HG03469 (cell line): ENCODE measurements around the gene DCTD.
"Not testable (repeated sequence)": the region's sequence is repeated elsewhere in the genome, so short reads cannot be mapped to it uniquely, and the experiment has no call there.

Source experiments
- ATAC-seq: cut with Tn5 transposase; IDR thresholded peaks from one replicate; pipeline ENCODE4 v1.9.1; 2021; ENCODE audit warnings: mild to moderate bottlenecking, moderate library complexity, moderate number of reproducible peaks; ENCODE audit not compliant: unreplicated experiment

DCTD gene

GRCh38 chr4:182922501-182923284 is 5.5 kb upstream of the DCTD start:
- no peak for ATAC-seq

DNA sequence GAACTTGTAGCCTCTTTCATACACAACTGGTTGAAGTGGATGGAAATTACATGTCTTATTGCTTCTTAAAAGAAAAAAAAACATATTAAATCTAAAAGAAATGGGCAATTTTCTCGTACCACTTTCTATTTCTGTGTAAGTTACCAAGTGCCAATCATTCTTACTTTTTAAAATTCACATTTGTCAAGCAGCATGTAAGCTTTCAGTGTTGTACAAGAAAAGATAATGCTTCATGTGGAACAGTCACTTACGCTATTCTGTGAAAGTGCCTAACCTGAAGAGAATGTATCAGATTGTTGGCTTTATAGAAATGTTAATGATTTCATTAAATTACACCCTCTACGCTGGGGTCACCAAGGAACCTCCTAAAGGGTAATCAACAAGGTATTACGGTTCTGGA is 4.4 kb upstream of the DCTD start:
- ATAC-seq, result no peak

GRCh38 chr4:182920676-182921075 is 3.5 kb upstream of the DCTD start:
- no peak for ATAC-seq

- peak; percentile 30 for ATAC-seq
These were observed 1.7 kb upstream of the DCTD start for GRCh38 chr4:182918791-182919302.

- peak; percentile 8 for ATAC-seq
These were observed 940 bp upstream of the DCTD start for GRCh38 chr4:182918044-182918607.

GRCh38 chr4:182916483-182917181 is 554 bp downstream of the DCTD start:
- ATAC-seq, result peak; percentile 4

- ATAC-seq, result no peak
These were observed 2.8 kb downstream of the DCTD start for GRCh38 chr4:182914357-182914756.

GRCh38 chr4:182913621-182914020 is 3.6 kb downstream of the DCTD start:
- ATAC-seq, result no peak

- no peak for ATAC-seq
These were observed 4.2 kb downstream of the DCTD start for GRCh38 chr4:182913036-182913435.

DNA sequence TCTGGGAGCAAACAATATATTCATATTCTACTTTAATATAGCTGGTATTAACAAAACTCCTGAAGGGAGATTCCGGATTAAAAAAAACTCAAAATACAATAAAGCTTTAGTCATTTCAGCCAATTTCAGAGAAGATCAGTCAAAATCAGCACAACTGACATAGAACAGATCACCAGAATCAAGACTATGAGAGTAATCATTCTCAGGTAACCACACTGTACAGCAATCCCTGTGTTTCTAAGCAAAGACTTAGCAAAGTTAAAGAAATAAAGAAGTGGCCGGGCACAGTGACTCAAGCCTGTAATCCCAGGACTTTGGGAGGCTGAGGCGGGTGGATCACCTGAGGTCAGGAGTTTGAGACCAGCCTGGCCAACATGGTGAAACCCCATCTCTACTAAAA is 9.1 kb downstream of the DCTD start:
- no peak for ATAC-seq

DNA sequence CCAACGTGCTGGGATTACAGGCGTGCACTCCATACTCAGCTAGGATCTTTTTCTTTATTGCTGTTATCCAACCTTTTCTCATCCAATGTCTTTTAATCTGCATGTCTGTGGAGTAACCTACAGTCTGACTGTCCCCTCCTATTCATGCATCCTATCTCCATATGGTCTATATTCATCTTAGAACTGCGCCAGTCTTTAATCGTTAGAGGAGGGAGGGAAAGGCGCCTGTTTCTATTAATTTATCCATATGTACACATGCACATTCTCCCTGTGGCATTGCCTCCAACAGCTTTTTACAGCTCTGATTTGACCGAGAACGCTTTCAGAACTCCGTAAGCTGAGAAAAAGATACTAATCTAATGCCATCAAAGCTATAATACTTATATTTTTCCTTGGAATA is 9.8 kb downstream of the DCTD start:
- no peak for ATAC-seq

DNA sequence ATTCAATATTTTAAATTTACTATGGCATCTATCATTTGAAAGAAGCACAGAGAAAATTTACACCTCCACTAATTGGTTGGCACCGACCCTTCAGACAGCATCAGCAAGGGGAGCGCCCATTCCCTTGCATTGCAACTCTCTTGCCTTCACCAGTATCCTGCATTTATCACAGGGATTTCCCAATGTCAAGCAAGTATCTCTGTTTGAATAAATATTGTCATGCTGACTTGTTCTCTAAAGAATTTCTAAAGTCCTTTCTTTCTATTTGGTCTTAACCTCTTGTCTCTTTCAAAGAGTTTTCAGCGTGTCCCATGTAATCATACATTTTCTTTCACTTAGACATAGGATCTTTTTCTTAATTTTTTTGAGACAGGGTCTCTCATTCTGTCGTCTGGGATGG is 10.4 kb downstream of the DCTD start:
- no peak for ATAC-seq

GRCh38 chr4:182905038-182905437 is 12.1 kb downstream of the DCTD start:
- no peak for ATAC-seq

GRCh38 chr4:182904211-182904761 is 12.9 kb downstream of the DCTD start:
- no peak for ATAC-seq

GRCh38 chr4:182903013-182903412 is 14.2 kb downstream of the DCTD start:
- ATAC-seq, result no peak

- no peak for ATAC-seq
These were observed 15.8 kb downstream of the DCTD start for GRCh38 chr4:182901337-182901736.

- ATAC-seq, result not testable (repeated sequence)
These were observed 17.2 kb downstream of the DCTD start for GRCh38 chr4:182900021-182900420.

DNA sequence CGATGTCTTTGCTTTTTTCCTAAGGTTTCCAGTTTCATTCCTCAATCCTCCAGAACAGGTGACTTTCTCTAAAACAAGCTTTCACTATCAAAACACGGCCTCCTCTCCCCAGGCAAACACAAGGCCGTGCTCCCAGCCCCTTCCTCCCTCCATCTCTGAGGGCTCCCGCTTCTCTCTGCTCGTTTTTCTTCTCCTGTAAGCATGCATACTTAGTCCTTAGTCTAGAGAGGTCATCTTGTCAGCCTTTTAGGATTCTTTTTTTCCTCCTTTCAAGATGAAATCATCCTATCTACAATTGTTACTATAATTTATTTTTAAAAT is 18.7 kb downstream of the DCTD start:
- ATAC-seq, result no peak

DNA sequence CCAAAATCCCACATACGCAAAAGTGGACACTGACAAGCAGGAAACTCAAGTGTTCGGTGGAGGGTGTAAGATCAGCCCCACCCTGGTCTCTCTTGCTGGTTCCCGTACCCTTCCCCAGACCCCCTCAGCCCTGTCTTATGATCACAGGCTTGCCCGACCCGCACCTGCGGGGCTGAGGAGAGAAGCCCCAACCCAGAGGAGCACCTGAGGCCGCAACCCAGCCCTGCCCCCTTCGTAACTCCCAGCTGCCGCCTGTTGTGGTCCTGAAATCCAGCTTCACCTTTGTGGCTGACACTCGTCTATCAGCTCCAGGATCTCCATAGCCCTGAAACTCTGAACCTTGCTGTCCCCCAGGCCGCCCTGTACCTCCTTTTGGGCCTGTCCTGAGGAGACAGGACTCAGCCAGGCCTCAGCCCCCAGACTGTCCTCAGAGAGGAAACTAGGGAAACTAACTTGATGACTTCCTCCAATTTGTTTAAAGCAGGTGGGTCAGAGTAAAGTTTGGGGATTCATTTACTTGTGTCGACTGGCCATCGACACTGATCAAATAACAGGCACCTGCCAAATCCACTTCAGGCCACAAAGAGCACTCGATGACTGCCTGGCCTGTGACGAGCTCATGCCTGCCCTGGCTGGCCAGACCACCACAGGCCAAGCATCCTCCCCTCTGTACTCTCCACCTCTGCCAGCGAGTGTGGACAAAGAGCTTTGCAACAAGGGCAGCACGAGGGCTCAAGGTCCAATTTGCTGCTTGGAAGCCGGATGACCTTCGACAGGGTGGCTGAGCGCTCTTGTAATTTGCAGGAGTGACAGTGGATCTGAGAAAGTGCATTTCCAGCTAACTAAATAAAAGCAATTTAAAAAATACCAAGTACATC is 19.3 kb downstream of the DCTD start:
- ATAC-seq, result no peak

DNA sequence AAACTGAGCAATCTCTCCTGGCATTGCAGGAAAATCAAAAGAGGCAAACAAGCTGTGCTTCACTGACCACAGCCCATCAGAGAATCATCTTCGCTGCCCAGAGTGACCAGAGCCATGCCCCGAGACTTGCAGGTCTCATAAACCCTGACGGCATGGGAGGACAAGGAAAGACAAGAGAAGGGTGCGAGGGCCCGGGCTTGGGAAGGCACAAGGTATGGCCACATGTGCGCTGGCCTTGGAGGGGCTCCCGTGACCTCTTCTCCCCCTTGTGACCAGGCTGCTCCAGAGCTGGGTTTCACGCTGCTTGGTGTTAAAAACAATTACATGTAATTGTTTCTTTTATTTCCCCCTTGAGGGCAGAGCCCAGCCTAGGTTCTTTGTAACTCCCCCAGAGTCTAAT is 20.8 kb downstream of the DCTD start:
- no peak for ATAC-seq

GRCh38 chr4:182895791-182896292 is 21.3 kb downstream of the DCTD start:
- ATAC-seq, result no peak
